ENCODE measurements around the gene TPR. TPM values are rescaled to one million over a fixed set of nuclear protein-coding genes. Genes with fewer than 3 reads are reported as not detected.
"Not testable (repeated sequence)": the region's sequence is repeated elsewhere in the genome, so short reads cannot be mapped to it uniquely, and the experiment has no call there.

Gene TPR
- total RNA-seq, 1 experiment from 2014 or later, result 107 TPM

DNA sequence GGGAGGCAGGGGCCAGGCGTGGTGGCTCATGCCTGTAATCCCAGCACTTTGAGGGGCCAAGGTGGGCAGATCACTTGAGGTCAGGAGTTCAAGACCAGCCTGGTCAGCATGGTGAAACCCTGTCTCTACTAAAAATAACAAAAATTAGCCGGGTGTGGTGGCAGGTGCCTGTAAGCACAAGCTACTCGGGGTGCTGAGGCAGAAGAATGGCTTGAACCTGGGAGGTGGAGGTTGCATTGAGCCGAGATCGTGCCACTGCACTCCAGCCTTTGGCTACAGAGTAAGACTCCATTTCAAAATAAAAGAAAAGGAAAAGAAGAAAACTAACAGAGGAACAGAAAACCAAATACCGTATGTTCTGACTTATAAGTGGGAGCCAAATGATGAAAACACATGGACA is 17.7 kb upstream of the TPR start:
- H3K27ac ChIP-seq (ENCODE audit: insufficient read length, low read depth, low read length); H3K27me3 Mint-ChIP-seq (ENCODE audit: low read depth); H4K20me1 ChIP-seq (ENCODE audit: control insufficient read depth, insufficient read depth, insufficient read length); H3K9me3 Mint-ChIP-seq; H3K56ac ChIP-seq (ENCODE audit: insufficient read length, low read depth, low read length); H3K79me2 ChIP-seq (ENCODE audit: insufficient read depth, low read length); H3K4me1 ChIP-seq (ENCODE audit: insufficient read depth, low read length); H4K91ac ChIP-seq (ENCODE audit: insufficient read length, low read depth, low read length); H3K18ac ChIP-seq (ENCODE audit: insufficient read length, low read depth, low read length); H4K5ac ChIP-seq (ENCODE audit: insufficient read length, low read depth, low read length); H2BK12ac ChIP-seq (ENCODE audit: insufficient read length, low read depth, low read length); H3K14ac ChIP-seq (ENCODE audit: insufficient read depth, low read length); H3K23me2 ChIP-seq (ENCODE audit: insufficient read length, low read depth, low read length, poor library complexity, severe bottlenecking); H3K4me3 Mint-ChIP-seq; H2BK120ac ChIP-seq (ENCODE audit: low read depth, low read length, poor library complexity, severe bottlenecking); H2AK5ac ChIP-seq (ENCODE audit: insufficient read length, low read length); H2AFZ ChIP-seq (ENCODE audit: low read length); H2BK5ac ChIP-seq (ENCODE audit: insufficient read length, low read length); H2BK20ac ChIP-seq (ENCODE audit: low read depth, low read length, poor library complexity, severe bottlenecking); H3K4me1 Mint-ChIP-seq; H3K9ac ChIP-seq (ENCODE audit: extremely low read depth, insufficient read length, low read length); H3K4me2 ChIP-seq (ENCODE audit: insufficient read depth, insufficient read length, low read length); H3K23ac ChIP-seq (ENCODE audit: insufficient read length, low read depth, low read length); H3K79me1 ChIP-seq (ENCODE audit: insufficient read depth, low read depth, low read length, poor library complexity, severe bottlenecking); H3K9me3 ChIP-seq (ENCODE audit: control insufficient read depth, low read depth, low read length); H3K4ac ChIP-seq (ENCODE audit: low read depth, low read length); DNase-seq; H3T11ph ChIP-seq (ENCODE audit: low read length); H2BK15ac ChIP-seq (ENCODE audit: low read depth, low read length); H3K27me3 ChIP-seq (ENCODE audit: insufficient read depth, low read length); H4K8ac ChIP-seq (replicated peaks; ENCODE audit: insufficient read length, low read depth, low read length): not testable (repeated sequence)
- Mint-ChIP-seq H3K36me3 (ENCODE audit: insufficient read depth in 1 of 3, low read depth in 3 of 3) (peaks cover 14 to 58% (median 35%) of the 10 kb centered on the region in 3 experiments; a peak in 6 of 7 replicates), H3K27ac (peak overlapping the region in 1 of 3 experiments; percentile 74; a peak in 1 of 7 replicates)
- no CpG with 5 or more reads among the region's 6 CpGs for WGBS (ENCODE audit: extremely low coverage, insufficient read length, low lambda C conversion rate)
